ENCODE data around the gene NTRK2.

DNA sequence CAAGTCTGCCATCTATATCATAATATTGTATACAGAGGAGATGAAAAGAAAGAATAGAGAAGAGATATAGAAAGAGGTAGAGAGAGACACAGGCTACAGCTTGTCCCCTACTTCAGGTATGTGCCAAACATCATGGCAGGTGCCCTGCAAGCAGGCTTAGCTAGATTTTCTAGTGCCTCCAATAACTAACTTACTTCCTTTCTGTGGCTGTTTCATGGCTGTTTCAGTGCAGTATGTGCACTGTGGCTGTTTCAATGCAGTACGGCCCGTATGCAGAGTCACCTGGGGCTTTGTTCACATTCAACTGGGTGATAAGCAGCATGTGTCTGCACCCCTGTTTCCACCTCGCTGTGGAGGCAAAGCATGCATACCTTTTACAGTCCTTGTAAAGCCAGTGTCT lies 327.2 kb downstream of the NTRK2 start:
- no peak for TF ChIP-seq POLR2A (IDR thresholded peaks at IDR 0.05; ENCODE audit: low read depth, low read length)
- no peak for TF ChIP-seq POLR2AphosphoS5 (IDR thresholded peaks at IDR 0.05; ENCODE audit: low read depth, low read length)
- no peak for TF ChIP-seq TAF1 (IDR thresholded peaks at IDR 0.05; ENCODE audit: low read depth, low read length)
- TF ChIP-seq POU2F2 (IDR thresholded peaks at IDR 0.05; ENCODE audit: low read depth, low read length) = no peak
- no peak for TF ChIP-seq SPI1 (IDR thresholded peaks at IDR 0.05; ENCODE audit: low read depth, low read length)
- TF ChIP-seq PAX5 (IDR thresholded peaks at IDR 0.05; ENCODE audit: insufficient read depth, low read length, severe bottlenecking) = no peak

All from GM12891 (cell line).